ENCODE measurements around the gene EPHA1.

DNA sequence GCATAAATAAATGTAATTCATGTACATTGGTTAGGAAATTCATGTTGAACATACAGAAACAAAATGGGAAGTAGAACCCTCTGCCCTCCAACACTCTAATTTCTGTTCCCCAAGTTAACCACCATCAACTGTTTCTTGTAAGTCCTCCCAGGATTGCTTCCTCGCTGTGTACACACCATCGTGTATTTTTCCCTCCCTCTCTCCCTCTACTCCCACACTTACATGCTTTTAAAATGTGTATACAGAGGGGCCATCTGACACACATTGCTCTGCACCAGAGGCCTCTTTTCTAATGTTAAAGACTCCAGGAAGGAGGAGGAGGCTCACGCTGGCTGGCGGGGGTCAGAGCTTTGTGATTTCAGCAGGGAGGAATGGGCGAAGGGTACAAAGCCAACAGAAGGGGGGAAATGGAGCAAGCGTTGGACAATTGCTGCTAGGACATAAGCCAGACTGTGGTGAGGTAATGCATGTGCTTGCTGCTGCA is 1.9 kb upstream of the EPHA1 start:
- TF ChIP-seq CEBPB (IDR thresholded peaks at IDR 0.05; ENCODE audit: low read depth, low read length), result no peak
- TF ChIP-seq, protein P1, sequence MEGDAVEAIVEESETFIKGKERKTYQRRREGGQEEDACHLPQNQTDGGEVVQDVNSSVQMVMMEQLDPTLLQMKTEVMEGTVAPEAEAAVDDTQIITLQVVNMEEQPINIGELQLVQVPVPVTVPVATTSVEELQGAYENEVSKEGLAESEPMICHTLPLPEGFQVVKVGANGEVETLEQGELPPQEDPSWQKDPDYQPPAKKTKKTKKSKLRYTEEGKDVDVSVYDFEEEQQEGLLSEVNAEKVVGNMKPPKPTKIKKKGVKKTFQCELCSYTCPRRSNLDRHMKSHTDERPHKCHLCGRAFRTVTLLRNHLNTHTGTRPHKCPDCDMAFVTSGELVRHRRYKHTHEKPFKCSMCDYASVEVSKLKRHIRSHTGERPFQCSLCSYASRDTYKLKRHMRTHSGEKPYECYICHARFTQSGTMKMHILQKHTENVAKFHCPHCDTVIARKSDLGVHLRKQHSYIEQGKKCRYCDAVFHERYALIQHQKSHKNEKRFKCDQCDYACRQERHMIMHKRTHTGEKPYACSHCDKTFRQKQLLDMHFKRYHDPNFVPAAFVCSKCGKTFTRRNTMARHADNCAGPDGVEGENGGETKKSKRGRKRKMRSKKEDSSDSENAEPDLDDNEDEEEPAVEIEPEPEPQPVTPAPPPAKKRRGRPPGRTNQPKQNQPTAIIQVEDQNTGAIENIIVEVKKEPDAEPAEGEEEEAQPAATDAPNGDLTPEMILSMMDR (conservative IDR thresholded peaks at IDR 0.05; ENCODE audit: low read depth, low read length), result no peak
- no peak for TF ChIP-seq POLR2A (IDR thresholded peaks at IDR 0.05; ENCODE audit: low read depth, low read length)
- TF ChIP-seq RAD21 (IDR thresholded peaks at IDR 0.05; ENCODE audit: low read length), result no peak
- no peak for TF ChIP-seq BHLHE40 (IDR thresholded peaks at IDR 0.05; ENCODE audit: low read depth, low read length)
- TF ChIP-seq, protein P2, sequence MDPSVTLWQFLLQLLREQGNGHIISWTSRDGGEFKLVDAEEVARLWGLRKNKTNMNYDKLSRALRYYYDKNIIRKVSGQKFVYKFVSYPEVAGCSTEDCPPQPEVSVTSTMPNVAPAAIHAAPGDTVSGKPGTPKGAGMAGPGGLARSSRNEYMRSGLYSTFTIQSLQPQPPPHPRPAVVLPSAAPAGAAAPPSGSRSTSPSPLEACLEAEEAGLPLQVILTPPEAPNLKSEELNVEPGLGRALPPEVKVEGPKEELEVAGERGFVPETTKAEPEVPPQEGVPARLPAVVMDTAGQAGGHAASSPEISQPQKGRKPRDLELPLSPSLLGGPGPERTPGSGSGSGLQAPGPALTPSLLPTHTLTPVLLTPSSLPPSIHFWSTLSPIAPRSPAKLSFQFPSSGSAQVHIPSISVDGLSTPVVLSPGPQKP (IDR thresholded peaks at IDR 0.05; ENCODE audit: borderline replicate concordance, low read depth, low read length), result no peak
- no peak for TF ChIP-seq MAFK (IDR thresholded peaks at IDR 0.05; ENCODE audit: low read depth, low read length)
- no peak for TF ChIP-seq FOS (IDR thresholded peaks at IDR 0.05; ENCODE audit: low read depth, low read length)

All from IMR-90 (cell line).